ENCODE data around the gene ROBO2.

Gene ROBO2

GRCh38 chr3:77588863-77589262 lies 549.0 kb downstream of the ROBO2 start:
- H3K4me3 ChIP-seq (ENCODE audit: low read depth, low read length): no peak overlapping the region
- DNase-seq (ENCODE audit: low read depth): no peak
- no peak for TF ChIP-seq CTCF (IDR thresholded peaks at IDR 0.05; ENCODE audit: control insufficient read depth, extremely low read depth, insufficient read depth)

- DNase-seq (ENCODE audit: low read depth): no peak
- no peak for TF ChIP-seq CTCF (IDR thresholded peaks at IDR 0.05; ENCODE audit: control insufficient read depth, extremely low read depth, insufficient read depth)
- H3K4me3 ChIP-seq (ENCODE audit: low read depth, low read length): no peak overlapping the region
These were observed 550.3 kb downstream of the ROBO2 start for GRCh38 chr3:77590191-77590590.

- no peak for DNase-seq (ENCODE audit: low read depth)
- TF ChIP-seq CTCF (IDR thresholded peaks at IDR 0.05; ENCODE audit: control insufficient read depth, extremely low read depth, insufficient read depth): no peak
- no peak overlapping the region for H3K4me3 ChIP-seq (ENCODE audit: low read depth, low read length)
These were observed 555.5 kb downstream of the ROBO2 start for GRCh38 chr3:77595371-77595870.

- TF ChIP-seq CTCF (IDR thresholded peaks at IDR 0.05; ENCODE audit: control insufficient read depth, extremely low read depth, insufficient read depth): no peak
- no peak overlapping the region for H3K4me3 ChIP-seq (ENCODE audit: low read depth, low read length)
- DNase-seq (ENCODE audit: low read depth): no peak
These were observed 560.0 kb downstream of the ROBO2 start for GRCh38 chr3:77599948-77600347.

DNA sequence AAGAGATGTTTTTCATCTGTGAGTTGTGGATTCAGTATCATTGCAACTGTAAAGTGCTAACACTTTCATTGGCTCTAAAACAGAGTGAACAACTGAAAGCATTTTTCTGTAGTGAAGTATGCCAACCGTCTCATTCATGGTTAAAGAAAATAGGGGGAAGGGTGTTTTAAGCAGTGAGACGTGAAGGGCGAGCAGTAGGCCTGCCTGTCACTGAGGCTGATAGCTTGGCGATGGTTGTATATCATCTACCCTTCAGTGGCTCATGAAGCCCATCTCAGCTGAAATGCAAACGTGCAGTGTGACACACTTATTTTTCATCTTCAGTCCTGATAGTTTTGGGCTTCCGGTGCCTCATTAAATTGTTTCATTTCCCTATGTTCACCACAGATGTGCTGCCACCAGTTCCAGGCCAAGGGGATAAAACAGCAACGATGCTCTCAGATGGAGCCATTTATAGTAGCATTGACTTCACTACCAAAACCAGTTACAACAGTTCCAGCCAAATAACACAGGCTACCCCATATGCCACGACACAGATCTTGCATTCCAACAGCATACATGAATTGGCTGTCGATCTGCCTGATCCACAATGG lies 562.0 kb downstream of the ROBO2 start:
- H3K4me3 ChIP-seq (ENCODE audit: low read depth, low read length): no peak overlapping the region
- TF ChIP-seq CTCF (IDR thresholded peaks at IDR 0.05; ENCODE audit: control insufficient read depth, extremely low read depth, insufficient read depth): no peak
- DNase-seq (ENCODE audit: low read depth): no peak

- no peak for TF ChIP-seq CTCF (IDR thresholded peaks at IDR 0.05; ENCODE audit: control insufficient read depth, extremely low read depth, insufficient read depth)
- no peak overlapping the region for H3K4me3 ChIP-seq (ENCODE audit: low read depth, low read length)
- no peak for DNase-seq (ENCODE audit: low read depth)
These were observed 562.8 kb downstream of the ROBO2 start for GRCh38 chr3:77602722-77603121.

DNA sequence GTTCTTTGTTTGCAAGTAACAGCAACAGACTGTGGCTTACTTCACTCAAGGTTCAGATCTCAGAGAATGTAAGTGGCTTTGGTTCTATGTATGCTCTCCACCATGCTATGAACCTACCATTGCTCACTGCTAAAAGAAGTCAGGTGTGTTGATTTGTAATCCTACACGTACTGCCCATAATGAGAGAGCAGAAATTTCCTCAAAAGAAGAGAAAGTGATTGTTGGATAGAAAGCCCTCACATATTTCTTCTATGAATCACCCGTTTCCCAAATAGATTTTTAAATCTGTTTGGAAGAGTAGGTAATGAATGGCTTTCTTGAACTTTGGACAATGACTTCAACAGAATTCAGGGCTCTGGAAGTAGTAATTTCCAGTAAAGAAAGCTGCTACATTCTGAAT lies 565.4 kb downstream of the ROBO2 start:
- no peak for TF ChIP-seq CTCF (IDR thresholded peaks at IDR 0.05; ENCODE audit: control insufficient read depth, extremely low read depth, insufficient read depth)
- no peak overlapping the region for H3K4me3 ChIP-seq (ENCODE audit: low read depth, low read length)

More for the DNA sequence above, 565.4 kb downstream of the ROBO2 start:
- DNase-seq (ENCODE audit: low read depth): no peak
